Hematopoietic multipotent progenitor cell treated with erythropoietin and hydrocortisone succinate and interleukin-3 and kit ligand, for 17 days (in vitro differentiated cells): ENCODE results near the gene SLC25A36.
"Not testable (repeated sequence)": the region's sequence is repeated elsewhere in the genome, so short reads cannot be mapped to it uniquely, and the experiment has no call there.

Experiments
- DNase-seq: peaks from one replicate; pipeline ENCODE4 v3.0.0-alpha.2; 2015; ENCODE audit warnings: low spot score

Gene SLC25A36

GRCh38 chr3:140995881-140996280 is 54.2 kb downstream of the SLC25A36 start:
- DNase-seq: no peak

- no peak for DNase-seq
Measured at GRCh38 chr3:141000027-141000663, 58.5 kb downstream of the SLC25A36 start.

- no peak for DNase-seq
Measured at GRCh38 chr3:141000686-141001085, 59.0 kb downstream of the SLC25A36 start.

- DNase-seq: no peak
Measured at GRCh38 chr3:141006344-141006743, 64.7 kb downstream of the SLC25A36 start.

- no peak for DNase-seq
Measured at GRCh38 chr3:141009496-141009895, 67.9 kb downstream of the SLC25A36 start.

GRCh38 chr3:141011232-141011996 is 69.8 kb downstream of the SLC25A36 start:
- peak; percentile 37 for DNase-seq

- DNase-seq: no peak
Measured at GRCh38 chr3:141011997-141012262, 70.3 kb downstream of the SLC25A36 start.

GRCh38 chr3:141012571-141012970 is 70.9 kb downstream of the SLC25A36 start:
- no peak for DNase-seq

- DNase-seq: no peak
Measured at GRCh38 chr3:141015481-141015880, 73.8 kb downstream of the SLC25A36 start.

- not testable (repeated sequence) for DNase-seq
Measured at GRCh38 chr3:141017366-141018322, 76.0 kb downstream of the SLC25A36 start.

- no peak for DNase-seq
Measured at GRCh38 chr3:141019244-141019643, 77.6 kb downstream of the SLC25A36 start.

GRCh38 chr3:141020143-141020830 is 78.7 kb downstream of the SLC25A36 start:
- DNase-seq: no peak

- DNase-seq: no peak
Measured at GRCh38 chr3:141021261-141021660, 79.6 kb downstream of the SLC25A36 start.
